Tibial nerve (tissue), 4 donors: ENCODE results near the gene LMX1B.

ENCODE experiments used
- CTCF ChIP-seq, 5 experiments: fragments of 200-600 bp in 3 of 5; fragments of 450-650 bp in 2 of 5; sonication (generic) in 3 of 5; IDR thresholded peaks; one replicate each; pipeline ENCODE4 v1.5.1; 2016 to 2019; ENCODE audit warnings: antibody characterized with exemption in 5 of 5, mild to moderate bottlenecking in 3 of 5, moderate library complexity in 2 of 5
- EP300 ChIP-seq, 2 donors: sonication (generic); formaldehyde crosslinking; IDR thresholded peaks; one replicate each; pipeline ENCODE4 v1.6.1; 2017; ENCODE audit warnings: antibody characterized with exemption in 2 of 2, mild to moderate bottlenecking in 1 of 2
- POLR2A ChIP-seq, 2 donors: fragments of 450-650 bp; IDR thresholded peaks; one replicate each; pipeline ENCODE4 v1.6.1; 2017; ENCODE audit warnings: antibody characterized with exemption in 2 of 2, mild to moderate bottlenecking in 2 of 2, moderate library complexity in 2 of 2

- TF ChIP-seq POLR2A (IDR thresholded peaks at IDR 0.05), result no peak
- no peak for TF ChIP-seq CTCF (IDR thresholded peaks at IDR 0.05)
- TF ChIP-seq EP300 (IDR thresholded peaks at IDR 0.05), result peak in 1 of 2 donors; percentile 31
Observed at GRCh38 chr9:126578029-126578428, 35.7 kb upstream of the LMX1B start.
